GM18873 (cell line): ENCODE measurements around the gene ZKSCAN7.
"Not testable (repeated sequence)": the region's sequence is repeated elsewhere in the genome, so short reads cannot be mapped to it uniquely, and the experiment has no call there.

Experiments
- ATAC-seq: cut with Tn5 transposase; IDR thresholded peaks from one replicate; pipeline ENCODE4 v1.9.1; 2021; ENCODE audit warnings: mild to moderate bottlenecking, moderate library complexity, moderate number of reproducible peaks; ENCODE audit not compliant: unreplicated experiment, low FRiP score

Gene ZKSCAN7

GRCh38 chr3:44554626-44555592, at the start of gene ZKSCAN7:
TSS of gene ZKSCAN7 (plus strand) at chr3:44555193. CDS start at chr3:44557048, 1,855 bp downstream.
- ATAC-seq: no peak

DNA sequence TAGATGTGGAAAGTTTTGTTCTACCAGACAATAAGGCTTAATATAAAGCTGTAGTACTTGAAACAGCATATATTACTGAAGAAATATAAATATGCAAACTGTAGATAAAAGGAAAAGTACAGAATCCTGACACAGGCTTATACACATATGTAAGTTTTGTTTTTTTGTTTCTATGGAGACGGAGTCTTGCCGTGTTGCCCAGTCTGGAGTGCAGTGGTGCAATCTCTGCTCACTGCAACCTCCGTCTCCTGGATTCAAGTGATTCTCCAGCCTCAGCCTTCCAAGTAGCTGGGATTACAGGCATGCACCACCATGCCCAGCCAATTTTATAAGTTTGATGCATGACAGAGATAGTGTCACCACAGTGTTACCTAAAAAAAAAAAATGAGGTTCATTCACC, 48.4 kb upstream of the ZKSCAN7 start:
- no peak for ATAC-seq

- ATAC-seq: no peak
Observed at GRCh38 chr3:44506961-44507360, 48.0 kb upstream of the ZKSCAN7 start.

- ATAC-seq: no peak
Observed at GRCh38 chr3:44509393-44509921, 45.5 kb upstream of the ZKSCAN7 start.

DNA sequence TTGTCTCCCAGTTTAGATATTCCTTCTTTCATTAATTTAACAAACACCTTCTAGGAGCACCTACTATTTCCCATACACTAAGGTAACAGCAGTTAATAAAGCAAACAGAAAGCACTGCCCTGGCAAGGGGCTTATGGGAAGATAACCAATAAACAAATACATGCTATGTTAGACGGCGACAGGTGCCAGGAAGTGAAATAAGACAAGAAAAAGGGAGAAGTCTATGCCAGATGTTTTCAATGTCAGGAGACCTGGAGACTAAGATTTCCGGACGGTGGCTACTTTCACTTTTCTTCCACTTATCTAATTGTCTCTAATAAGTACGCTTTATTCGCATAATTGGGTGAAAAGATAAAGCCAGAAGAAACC, 45.0 kb upstream of the ZKSCAN7 start:
- peak; percentile 34 for ATAC-seq

DNA sequence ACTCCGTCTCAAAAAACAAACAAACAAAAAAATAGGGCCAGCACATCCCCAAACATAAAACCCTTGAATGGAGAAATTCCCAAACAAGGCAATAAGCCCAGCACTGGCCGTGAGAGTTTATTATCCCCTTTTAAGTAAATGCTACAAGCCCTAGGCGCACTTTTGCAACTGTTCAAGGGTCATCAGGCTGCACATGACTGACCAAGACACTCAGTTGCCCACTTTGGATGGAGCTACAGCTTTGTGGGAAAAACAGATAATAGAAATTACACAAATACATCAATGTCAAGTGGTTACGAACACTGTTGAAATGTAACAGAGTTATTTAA, 43.8 kb upstream of the ZKSCAN7 start:
- no peak for ATAC-seq

DNA sequence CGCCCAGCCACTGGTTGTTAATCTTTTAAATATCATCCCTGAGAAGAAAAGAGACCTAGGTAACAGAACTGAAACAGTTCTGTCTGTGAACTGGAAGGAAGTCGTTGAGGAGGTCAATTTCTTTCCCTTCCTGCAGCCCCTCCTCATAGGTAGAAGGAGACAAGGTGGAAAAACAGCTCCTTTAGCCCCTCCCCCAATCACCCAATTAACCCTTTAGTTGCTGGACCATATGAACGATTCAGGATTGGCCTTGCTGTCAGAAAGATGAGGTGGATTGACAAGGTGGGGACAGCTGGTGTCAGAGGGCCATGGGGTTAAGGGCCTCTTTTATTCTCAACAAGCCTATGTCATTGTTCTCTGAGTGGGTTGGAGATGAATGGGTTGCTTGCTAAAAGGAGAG, 41.5 kb upstream of the ZKSCAN7 start:
- no peak for ATAC-seq

GRCh38 chr3:44516230-44516629, 38.8 kb upstream of the ZKSCAN7 start:
- ATAC-seq: no peak

DNA sequence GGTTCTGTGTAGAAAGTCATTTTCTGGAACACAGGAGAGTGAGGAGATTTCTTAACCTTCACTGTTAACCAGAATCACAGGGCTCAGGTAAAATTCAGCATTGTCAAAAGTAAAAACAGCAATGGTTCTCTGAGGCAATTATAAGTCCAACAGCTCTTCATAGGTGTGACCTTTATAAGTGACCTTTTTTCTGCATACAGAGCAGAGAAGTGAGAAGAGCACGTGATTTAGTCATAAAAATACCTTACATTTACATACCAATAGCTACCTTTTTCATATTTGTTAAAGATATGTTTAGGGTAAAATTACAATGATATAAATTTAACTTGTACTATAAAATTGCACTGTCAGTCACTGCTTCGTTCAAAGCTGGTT, 36.2 kb upstream of the ZKSCAN7 start:
- no peak for ATAC-seq

DNA sequence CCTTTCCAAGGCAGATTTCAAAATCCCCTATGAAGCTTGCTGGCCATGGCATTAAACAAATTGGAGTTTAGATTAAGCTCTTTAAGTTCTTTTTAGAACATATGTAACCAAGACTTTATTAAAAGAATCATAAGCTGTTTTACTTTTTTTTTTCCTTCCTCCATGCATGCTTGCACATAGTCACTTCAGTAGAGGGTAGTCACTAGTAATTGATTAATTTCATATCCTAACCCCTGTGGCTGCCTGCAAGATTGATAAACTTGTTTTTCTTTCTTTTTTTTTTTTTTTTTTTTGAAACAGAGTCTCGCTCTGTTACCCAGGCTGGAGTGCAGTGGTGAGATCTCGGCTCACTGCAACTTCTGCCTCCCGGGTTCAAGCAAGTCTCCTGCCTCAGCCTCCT, 33.3 kb upstream of the ZKSCAN7 start:
- no peak for ATAC-seq

DNA sequence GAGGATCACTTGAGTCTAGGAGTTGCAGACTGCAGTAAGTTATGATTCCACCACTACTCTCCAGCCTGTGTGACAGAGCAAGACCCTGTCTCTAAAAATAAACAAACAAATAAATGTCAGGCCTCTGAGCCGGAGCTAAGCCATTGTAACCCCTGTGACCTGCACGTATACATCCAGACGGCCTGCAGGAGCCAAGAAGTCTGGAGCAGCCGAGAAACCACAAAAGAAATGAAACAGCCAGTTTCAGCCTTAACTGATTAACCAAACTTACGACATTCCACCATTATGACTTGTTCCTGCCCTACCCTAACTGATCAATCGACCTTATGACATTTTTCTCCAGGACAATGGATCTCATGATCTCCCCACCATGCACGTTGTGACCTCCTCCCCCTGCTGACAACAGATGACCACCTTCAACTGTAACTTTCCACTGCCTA, 32.5 kb upstream of the ZKSCAN7 start:
- no peak for ATAC-seq

DNA sequence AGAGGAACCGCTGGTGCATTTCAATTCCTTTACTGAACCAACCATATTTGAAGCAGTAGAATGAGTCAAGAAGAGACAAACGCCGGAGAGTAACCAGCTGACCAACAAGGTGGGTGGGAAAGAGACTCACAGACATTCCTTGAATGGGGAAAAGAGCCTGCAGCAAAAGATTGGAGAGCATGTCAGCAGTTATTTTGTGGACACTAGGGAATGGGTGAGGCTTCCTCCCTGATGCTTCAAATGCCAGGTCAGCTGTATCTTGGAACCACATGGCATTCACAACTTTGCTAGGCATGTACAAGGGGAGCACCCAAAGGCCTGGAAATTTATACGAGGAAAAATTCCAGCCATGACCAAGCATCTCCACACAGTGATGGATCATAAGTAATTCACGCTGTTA, 29.9 kb upstream of the ZKSCAN7 start:
- ATAC-seq: no peak

DNA sequence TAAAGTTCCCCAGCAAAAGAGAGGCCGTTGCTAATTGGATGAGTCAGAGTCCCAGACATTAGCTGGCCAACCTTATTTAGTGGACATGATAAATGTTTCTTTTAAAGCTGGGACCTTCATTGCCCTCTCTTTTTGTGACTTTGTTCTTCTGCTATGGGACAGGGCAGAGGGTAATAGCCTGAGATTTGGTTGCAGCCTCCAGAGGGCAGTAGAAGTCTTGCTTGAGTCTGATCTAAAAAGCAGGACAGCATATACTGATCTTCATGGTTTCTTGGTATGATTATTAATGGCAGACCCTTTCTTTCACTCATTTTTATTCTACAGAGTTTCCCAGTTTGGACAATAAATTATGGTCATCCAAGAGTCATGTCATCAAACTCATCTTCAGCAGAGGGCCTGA, 25.1 kb upstream of the ZKSCAN7 start:
- ATAC-seq: no peak

DNA sequence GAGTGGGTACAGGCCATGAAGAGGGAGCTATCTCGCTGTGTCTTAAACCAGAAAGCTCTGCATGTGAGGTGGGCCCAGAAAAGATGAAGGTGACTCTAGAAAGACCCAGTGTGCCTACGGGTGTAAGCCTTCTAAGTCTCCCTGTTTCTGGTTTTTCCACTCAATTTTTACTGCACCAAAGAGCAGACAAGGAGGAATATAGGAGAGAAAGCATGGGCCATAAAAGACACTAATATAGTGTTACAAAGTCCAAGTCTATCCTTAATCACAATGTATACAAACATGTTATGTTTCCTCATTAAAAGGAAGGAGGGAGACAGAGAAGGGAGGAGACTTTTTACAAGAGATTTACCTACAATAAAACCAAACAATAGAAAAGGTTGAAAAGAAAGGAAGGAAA, 24.1 kb upstream of the ZKSCAN7 start:
- no peak for ATAC-seq

DNA sequence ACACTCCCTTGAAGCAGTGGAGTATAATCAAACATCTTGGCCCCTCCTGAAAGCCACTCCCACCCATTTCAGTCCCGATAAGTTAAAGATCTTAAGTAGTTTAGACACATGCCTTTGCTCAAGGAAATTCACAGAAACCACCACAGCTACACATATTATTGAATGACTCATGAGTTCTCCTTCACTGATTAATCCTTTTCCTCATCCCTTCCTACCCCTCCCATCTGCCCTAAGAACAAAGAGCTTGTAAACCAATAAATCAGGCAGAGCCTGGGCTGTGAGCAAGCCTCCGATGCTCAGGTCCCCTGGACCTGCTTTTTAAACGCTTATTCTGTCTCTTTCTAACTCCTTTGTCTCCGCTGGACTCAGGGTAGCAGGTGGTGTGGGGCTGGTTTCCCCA, 20.3 kb upstream of the ZKSCAN7 start:
- not testable (repeated sequence) for ATAC-seq

DNA sequence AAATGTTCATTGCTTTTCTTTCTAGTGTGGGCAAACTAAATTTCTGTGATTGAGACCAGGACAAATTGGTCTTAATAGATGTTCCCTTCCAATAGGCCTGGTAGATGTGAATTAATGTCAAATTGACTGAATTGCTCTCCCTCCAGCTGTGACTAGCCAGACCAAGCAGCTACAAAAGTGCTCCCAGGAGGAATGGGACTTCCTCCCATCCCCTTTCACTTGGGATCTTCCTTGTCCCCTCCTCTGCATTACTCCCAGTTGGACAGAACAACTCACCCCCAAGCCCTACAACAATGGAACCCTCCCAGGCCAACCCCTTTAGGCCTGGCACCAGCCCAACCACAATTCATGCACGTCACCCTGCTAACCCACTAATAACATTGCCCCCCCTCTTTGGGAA, 19.6 kb upstream of the ZKSCAN7 start:
- ATAC-seq: no peak

DNA sequence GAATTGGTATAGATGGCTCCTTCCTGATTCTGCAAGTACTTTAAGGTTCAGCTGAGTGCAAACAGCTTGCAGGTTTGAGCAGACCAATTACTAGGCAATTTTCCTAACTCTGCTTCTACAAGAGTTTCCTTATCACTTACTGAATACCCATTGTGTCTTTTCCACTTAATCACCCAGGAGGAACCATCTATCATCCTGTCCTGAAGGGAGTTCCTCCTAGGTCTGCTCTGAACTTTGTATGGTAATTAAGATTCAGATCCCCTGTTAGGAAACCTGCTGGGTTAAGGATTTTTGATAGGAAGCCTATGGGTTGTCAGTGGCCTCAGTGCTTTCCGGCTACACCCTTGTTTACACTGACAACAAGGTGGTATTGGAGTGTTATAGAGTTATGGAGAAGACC, 10.2 kb upstream of the ZKSCAN7 start:
- ATAC-seq: not testable (repeated sequence)

DNA sequence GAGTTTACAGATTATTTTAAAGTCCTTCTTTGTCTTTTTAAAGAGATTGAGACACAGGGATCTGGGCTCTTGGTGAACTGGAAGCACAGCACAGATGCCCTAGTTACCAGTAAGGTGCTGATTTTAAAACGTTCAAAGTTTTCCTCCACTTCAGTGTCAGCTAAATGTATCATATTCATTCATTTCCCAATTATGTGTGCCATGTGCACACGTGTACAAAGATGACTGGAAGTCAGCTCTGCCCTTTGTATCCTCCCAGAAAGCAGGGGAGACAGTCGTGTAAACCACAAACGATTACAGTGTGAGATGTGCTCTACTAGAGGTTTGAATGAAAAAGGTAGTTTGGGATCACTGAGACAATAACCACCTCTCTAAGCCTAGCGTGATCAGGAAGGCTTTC, 730 bp downstream of the ZKSCAN7 start:
- ATAC-seq: no peak

DNA sequence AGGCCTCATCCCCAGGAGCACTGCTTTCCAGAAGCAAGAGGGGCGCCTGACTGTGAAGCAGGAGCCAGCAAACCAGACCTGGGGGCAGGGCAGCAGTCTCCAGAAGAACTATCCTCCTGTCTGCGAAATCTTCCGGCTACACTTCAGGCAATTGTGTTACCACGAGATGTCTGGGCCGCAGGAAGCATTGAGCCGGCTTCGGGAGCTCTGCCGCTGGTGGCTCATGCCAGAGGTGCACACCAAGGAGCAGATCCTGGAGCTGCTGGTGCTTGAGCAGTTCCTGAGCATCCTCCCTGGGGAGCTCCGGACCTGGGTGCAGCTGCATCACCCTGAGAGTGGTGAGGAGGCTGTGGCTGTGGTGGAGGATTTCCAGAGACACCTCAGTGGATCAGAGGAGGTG, 2.1 kb downstream of the ZKSCAN7 start:
- no peak for ATAC-seq

- no peak for ATAC-seq
Observed at GRCh38 chr3:44561076-44561475, 6.1 kb downstream of the ZKSCAN7 start.

DNA sequence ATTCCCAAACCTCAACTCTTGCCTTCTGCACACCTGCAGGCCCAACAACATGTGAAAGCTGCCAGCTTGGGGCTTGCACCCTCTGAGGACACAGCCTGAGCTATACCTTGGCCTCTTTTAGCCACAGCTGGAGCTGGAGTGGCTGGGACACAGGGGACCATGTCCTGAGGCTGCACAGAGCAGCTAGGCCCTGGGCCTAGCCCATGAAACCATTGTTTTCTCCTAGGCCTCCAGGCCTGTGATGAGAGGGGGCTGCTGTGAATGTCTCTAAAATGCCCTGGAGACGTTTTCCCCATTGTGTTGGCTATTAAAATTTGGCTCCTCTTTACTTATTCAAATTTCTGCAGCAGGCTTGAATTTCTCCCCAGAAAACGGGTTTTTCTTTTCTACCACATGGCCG, 7.2 kb downstream of the ZKSCAN7 start:
- ATAC-seq: no peak

DNA sequence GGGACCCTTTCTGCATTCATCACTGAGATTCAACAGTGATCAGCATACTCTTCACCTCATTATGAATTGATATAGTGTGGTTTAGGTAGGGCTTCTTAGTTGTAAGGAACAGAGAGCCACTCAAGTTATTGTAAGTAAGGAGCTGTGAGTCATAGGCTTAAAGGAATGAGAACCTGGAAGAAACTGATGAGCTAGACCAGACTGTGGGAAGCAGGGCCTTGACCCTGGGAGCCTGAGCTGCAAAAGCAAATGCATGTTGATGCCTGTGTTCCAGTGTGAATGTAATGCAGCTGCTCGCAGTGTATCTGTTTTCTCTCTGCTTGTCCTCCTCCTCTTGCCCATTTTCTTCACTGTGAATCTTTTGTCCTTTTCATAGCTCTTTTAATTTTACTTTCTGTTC, 13.6 kb downstream of the ZKSCAN7 start:
- ATAC-seq: no peak
